Body of pancreas (tissue), 4 donors: Measurements from ENCODE around the gene LRRFIP1. TPM values are rescaled to one million over a fixed set of nuclear protein-coding genes. Genes with fewer than 3 reads are reported as not detected.
"Not testable (repeated sequence)": the region's sequence is repeated elsewhere in the genome, so short reads cannot be mapped to it uniquely, and the experiment has no call there.

Source experiments
- ATAC-seq: fragments of 150-250 bp; one replicate; pipeline ENCODE4 v1.9.1; 2016
- DNase-seq, 4 donors: peaks; one replicate each; pipeline ENCODE4 v3.0.0-alpha.2; 2019
- H3K27ac ChIP-seq, 4 donors: fragments of 200-600 bp; sonication (generic); 1 replicate in 3 of 4; 2 replicates in 1 of 4; pipeline versions ENCODE4 v1.5.1 to v1.6.1; 2016 to 2019; ENCODE audit warnings: mild to moderate bottlenecking in 1 of 4, mixed read lengths in 1 of 4, moderate library complexity in 1 of 4
- H3K27me3 ChIP-seq, 2 donors: fragments of 200-600 bp; sonication (generic); one replicate each; pipeline ENCODE4 v1.6.0; 2016; ENCODE audit warnings: mild to moderate bottlenecking in 1 of 2
- H3K36me3 ChIP-seq, 2 donors: fragments of 200-600 bp; sonication (generic); replicated peaks in 1 of 2; 2 replicates each; pipeline ENCODE4 v1.5.1; 2016; ENCODE audit warnings: low read depth in 2 of 2; ENCODE audit not compliant: insufficient read depth in 1 of 2
- H3K4me1 ChIP-seq: fragments of 200-600 bp; sonication (generic); one replicate; pipeline ENCODE4 v1.6.0; 2016
- H3K4me3 ChIP-seq, 2 donors: fragments of 200-600 bp; sonication (generic); 1 replicate in 1 of 2; 2 replicates in 1 of 2; pipeline ENCODE4 v1.5.1; 2016 to 2019
- H3K9me3 ChIP-seq, 3 donors: fragments of 200-600 bp; sonication (generic); 1 replicate in 2 of 3; 2 replicates in 1 of 3; pipeline ENCODE4 v1.5.1; 2016
- CTCF ChIP-seq, 7 experiments: fragments of 450-650 bp in 4 of 7; fragments of 200-600 bp in 3 of 7; sonication (generic) in 3 of 7; IDR thresholded peaks; one replicate each; pipeline ENCODE4 v1.5.1; 2016 to 2019; ENCODE audit warnings: antibody characterized with exemption in 7 of 7
- POLR2A ChIP-seq, 3 donors: fragments of 450-650 bp; IDR thresholded peaks; one replicate each; pipeline ENCODE4 v1.6.1; 2016; ENCODE audit warnings: antibody characterized with exemption in 3 of 3, mild to moderate bottlenecking in 2 of 3
- WGBS, 2 donors: methylation state at CpG; one replicate each; pipeline ENCODE4 v1.1.5; 2017; 5-methylcytosine and 5-hydroxymethylcytosine counted together
- intact Hi-C: fragments of 100-400 bp; cut with DNase I; formaldehyde crosslinking; loops from one replicate; pipeline ENCODE4 v1.15.1; 2023
- total RNA-seq, 2 donors: library from RNA; depleted of rRNA; stranded (reverse); fragments of >200 nt; gene quantifications; one replicate each; pipeline ENCODE4 v1.1.0, GENCODE V29; 2016

The LRRFIP1 gene
- total RNA-seq, 2 donors from 2014 or later, result 49.8 to 57.1 TPM

- H3K27ac ChIP-seq, result peak overlapping the region; percentile 61 to 80 (median 72)
- H3K4me3 ChIP-seq, result no peak overlapping the region
- ATAC-seq (no peak), DNase-seq (no peak)
- no peaks in the 10 kb centered on the region for H3K27me3 ChIP-seq
- peaks cover 50% of the 10 kb centered on the region for H3K4me1 ChIP-seq
- 44 to 55% methylated on average over 5 of the region's 5 CpGs for WGBS, 2 donors
- no peak for TF ChIP-seq POLR2A (IDR thresholded peaks at IDR 0.05)
- H3K36me3 ChIP-seq, result no peaks in the 10 kb centered on the region
- intact Hi-C loops, result no loop called here
- no peaks in the 10 kb centered on the region for H3K9me3 ChIP-seq
Measured at GRCh38 chr2:237594514-237594871, 32.9 kb upstream of the LRRFIP1 start.

- H3K9me3 ChIP-seq, H3K27me3 ChIP-seq, H3K4me3 ChIP-seq, ATAC-seq, DNase-seq, H3K36me3 ChIP-seq, intact Hi-C loops: not testable (repeated sequence)
- WGBS, 2 donors, result 95% methylated on average over 5 of the region's 5 CpGs
- Histone ChIP-seq H3K4me1 (peaks cover 47% of the 10 kb centered on the region), H3K27ac (peak overlapping the region; percentile 61 to 80 (median 72))
Measured at GRCh38 chr2:237595829-237596519, 31.4 kb upstream of the LRRFIP1 start.

- H3K4me3 ChIP-seq, result no peak overlapping the region
- no peak overlapping the region for H3K27ac ChIP-seq
- H3K27me3 ChIP-seq, result no peaks in the 10 kb centered on the region
- peaks cover 41% of the 10 kb centered on the region for H3K4me1 ChIP-seq
- 87 to 93% methylated on average over 10 to 13 of the region's 13 CpGs for WGBS, 2 donors
- H3K36me3 ChIP-seq, result no peaks in the 10 kb centered on the region
- no peak for DNase-seq
- intact Hi-C loops, result no loop called here
- no peak for TF ChIP-seq CTCF (IDR thresholded peaks at IDR 0.05)
- TF ChIP-seq POLR2A (IDR thresholded peaks at IDR 0.05), result no peak
- H3K9me3 ChIP-seq, result no peaks in the 10 kb centered on the region
- no peak for ATAC-seq
Measured at GRCh38 chr2:237596520-237597195, 30.7 kb upstream of the LRRFIP1 start.

- peaks cover 32% of the 10 kb centered on the region for H3K4me1 ChIP-seq
- 89% methylated on average over 28 to 29 of the region's 29 CpGs for WGBS, 2 donors
- DNase-seq (no peak), ATAC-seq (no peak)
- no peak overlapping the region for H3K4me3 ChIP-seq
- H3K9me3 ChIP-seq, result no peaks in the 10 kb centered on the region
- TF ChIP-seq POLR2A (IDR thresholded peaks at IDR 0.05), result no peak
- no peak for TF ChIP-seq CTCF (IDR thresholded peaks at IDR 0.05)
- H3K36me3 ChIP-seq, result no peaks in the 10 kb centered on the region
- intact Hi-C loops, result no loop called here
- no peaks in the 10 kb centered on the region for H3K27me3 ChIP-seq
- H3K27ac ChIP-seq, result no peak overlapping the region
Measured at GRCh38 chr2:237597196-237598145, 29.9 kb upstream of the LRRFIP1 start.

- no peak for TF ChIP-seq CTCF (IDR thresholded peaks at IDR 0.05)
- no peak for TF ChIP-seq POLR2A (IDR thresholded peaks at IDR 0.05)
- ATAC-seq, result no peak
- H3K9me3 ChIP-seq, result no peaks in the 10 kb centered on the region
- intact Hi-C loops, result no loop called here
- no peak overlapping the region for H3K27ac ChIP-seq
- H3K36me3 ChIP-seq, result no peaks in the 10 kb centered on the region
- 85 to 91% methylated on average over 14 of the region's 14 CpGs for WGBS, 2 donors
- H3K27me3 ChIP-seq, result no peaks in the 10 kb centered on the region
- no peak overlapping the region for H3K4me3 ChIP-seq
- no peak for DNase-seq
- peaks cover 21% of the 10 kb centered on the region for H3K4me1 ChIP-seq
Measured at GRCh38 chr2:237598468-237599208, 28.7 kb upstream of the LRRFIP1 start.
